NCI-H1694 (cell line): ENCODE data around the gene SKI.

ENCODE experiments used
- DNase-seq: peaks from one replicate; lab custom pipeline; 2025; lab: John Stamatoyannopoulos, UW

The SKI gene

DNA sequence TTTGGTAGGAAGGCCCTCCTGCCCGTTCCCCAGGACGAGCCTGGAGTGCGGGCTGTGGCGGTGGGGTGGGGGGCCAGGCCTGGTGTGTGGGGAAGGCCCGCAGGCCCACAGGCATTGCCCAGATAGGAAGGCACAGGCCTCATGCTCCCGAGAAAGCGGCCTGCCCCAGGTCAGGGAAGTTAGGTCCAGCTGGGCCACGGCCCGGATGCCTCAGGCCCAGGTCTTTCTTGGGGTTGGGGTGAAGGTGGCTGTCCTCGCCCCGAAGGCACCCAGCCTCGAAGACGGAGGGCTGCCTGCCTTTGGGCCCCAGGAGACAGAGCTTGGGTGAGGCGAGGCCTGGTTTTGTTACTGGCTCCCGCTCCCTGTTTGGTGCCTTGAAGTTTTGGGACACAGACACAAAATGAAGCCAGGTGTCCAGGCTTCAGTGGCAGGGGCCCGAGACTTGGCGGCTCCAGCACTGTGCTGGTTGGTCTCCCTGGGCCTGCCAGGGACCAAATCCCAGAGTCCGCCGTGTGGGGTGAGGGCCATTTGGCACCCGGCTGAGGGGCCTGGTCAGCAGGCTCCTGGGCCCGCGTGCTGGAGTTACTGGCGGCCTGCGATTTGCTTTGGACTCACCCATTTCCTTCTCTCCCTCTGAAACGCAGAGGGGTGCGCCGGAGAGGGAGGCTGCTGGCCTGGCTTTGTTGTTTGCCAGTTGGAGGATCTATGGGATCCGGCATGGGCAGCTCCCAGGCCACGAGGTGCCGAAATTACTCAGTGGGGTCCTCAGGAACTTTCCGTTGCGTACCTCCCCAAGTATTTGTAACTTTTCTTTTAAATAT, 2.0 kb downstream of the SKI start:
- DNase-seq: no peak

DNA sequence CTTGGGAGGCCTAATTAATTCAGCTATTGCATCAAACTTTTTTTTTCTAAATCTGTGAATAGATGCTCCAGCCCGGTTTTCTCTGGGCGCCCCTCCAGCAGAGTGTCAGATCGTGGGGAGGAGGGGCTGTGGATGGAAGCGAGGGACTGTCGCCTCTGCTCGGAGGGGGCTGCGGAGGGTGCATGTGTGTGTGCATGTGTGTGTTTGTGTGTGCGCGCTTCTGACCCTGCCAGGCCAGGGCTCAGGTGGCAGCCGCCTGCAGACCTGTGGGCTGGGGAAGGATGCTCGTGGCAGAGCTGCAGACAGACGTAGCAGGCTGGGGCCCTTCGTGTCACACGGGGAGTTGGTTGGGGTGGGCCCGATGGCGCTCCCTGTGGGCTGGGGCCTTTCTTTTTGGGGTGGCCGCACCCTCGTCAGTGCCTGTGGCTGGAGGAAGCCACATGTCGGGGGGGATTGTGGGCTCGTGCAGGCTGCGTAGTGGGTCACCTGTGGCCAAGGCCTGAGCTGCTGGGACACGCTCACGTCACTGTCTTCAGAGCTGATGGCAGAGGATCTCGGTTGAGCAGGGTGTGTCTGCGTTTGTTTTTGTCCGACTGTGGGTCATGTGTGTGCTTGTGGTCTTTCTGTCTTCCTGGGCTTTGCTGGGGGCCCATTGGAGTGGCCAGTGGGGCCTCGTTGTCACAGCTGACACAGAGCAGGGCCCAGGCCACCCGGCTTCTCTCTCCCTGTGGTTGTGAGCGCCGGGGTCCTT, 2.8 kb downstream of the SKI start:
- no peak for DNase-seq

DNA sequence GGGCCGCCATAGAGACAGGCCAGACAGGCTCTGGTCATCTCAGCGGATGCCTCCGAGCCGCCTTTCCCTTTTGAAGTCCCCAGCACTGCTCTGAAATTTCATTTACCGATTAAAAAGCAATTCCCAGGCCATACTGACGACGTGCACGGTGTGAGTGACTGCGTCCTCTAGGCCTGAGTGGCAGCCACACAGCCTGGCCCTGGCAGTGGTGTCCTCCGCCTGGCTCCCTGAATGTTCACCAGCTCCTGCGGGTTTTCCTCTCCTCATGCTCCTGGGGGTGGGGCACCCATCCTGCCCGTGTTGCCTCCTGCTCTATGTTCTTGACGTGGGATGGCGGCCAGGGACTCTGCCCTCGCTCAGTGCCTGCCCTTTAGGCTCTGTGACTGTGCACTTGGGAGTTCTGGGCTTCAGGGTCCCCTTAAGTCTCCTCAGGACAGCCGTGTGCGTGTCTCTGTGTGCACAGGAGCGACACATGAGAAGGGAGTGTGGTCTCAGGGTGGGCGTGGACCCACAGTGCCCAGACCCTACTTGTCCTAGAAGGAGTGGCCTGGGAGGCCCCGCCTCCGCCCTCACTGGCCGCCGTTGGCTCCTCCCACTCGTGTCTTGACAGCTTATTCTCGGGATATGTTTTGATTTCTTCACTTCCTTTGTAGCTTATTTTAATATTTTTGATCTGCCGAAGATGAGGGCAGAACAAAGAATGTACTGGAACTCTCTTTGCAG, 3.6 kb downstream of the SKI start:
- no peak for DNase-seq

DNA sequence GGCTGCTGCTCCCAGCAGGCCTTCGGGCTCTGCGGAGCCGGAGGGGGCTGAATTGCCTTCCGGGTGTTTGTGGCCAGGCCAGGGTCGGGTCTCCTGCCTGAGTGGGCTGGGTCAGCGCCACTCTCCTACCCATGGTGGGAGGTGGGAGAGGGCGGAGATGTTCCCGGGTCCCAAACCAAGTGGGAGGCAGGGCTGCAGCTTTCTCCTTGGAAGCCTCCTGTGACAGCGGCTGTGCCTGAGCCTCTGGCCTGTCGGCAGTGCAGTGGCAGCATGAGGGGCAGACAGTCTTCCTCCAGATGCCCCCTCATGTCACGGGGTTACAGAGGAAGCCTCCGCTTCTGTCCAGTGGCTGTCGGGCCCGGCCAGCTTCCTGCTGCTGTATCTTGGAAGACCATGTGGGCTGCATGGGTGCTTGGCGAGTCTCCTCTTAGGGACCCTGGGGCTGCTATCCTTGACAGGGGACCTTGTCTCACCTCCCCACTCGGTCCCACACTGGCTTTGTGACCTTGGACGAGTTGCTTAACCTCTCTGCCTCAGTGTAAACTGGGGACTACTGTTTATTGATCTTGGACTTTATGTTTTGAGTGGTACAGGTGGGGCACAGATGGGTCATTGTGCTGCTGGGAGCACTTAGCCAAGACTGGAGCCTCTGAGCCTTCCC, 4.3 kb downstream of the SKI start:
- DNase-seq: no peak

DNA sequence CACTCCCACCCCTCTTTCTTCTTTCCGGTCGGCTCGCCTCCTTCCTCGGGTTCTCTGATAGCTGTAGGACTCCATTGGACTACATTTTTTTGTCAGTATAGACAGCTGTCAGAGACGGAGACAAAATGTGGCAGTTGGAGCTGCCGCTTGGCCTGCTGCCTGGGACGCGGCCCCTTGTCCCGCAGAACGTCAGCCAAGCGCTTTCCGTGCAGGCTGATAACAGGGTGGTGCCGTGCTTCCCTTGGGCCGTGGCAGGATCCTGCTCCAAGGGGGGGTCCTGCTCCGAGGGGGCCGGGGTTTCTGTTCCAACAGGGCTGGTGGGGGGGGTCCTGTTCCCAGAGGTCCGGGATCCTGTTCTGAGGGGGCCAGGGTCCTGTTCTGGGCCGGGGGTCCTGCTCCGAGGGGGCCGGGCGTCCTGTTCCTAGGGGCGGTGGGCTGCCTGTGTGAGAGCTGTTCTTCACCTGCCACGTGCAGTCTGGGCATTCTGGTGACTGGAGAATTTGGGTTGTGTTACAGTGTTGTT, 4.9 kb downstream of the SKI start:
- peak; percentile 33 for DNase-seq

DNA sequence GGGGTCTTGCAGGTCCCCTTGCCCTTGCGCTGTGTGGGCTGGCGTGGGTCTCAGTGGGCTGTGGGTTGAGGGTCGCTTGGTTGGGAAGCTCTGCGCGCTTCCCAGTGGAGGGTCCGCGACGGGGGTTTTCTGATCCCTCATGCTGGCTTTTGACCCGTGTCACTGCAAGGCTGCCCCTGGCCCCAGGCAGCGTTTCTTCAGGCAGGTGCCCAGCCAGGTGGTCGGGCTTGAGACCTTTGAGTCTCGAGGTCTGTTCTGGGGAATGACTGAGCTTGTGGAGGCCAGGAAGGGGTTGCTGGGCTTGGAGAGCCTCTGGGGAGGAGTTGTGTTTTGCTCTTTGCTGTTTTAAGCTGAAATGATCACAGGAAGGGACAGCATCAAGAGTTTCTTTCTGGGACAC, 5.3 kb downstream of the SKI start:
- no peak for DNase-seq

DNA sequence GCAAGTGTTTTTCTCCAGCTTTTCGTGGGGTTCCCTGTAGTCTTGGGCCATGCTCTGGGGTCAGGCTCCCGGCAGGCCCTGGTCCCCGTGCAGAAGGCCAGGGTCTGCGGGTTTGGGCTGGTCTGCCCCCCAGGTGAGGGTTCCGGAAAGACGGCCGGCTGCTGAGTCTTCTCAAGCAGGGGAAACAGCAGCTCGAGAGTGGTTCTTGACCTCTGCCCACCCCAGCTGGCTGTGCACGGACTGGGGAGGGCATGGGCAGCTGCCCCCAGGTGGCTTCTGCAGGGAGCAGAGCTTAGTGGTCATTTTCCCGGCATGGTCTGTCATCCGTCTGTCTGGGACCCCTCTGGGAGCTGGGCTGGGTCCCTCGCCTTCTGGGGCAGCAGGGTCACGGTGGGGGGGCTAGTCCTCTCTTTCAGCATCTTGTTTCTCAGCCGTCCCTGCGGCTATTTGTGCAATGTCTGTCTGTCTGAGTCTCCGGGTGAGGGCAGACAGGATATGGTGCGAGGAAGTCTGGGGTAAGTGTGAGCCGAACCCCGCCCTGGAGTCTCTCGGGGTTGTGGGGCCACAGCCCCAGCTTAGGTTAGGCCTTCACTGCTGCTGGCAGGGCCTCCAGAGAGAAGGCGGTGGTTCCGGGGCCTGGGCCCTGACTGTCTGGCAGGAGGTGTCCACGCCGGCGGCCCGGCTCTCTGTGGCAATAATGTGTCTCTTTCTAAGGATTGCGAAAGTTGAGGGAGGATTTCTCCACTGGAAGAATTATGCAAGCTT, 6.1 kb downstream of the SKI start:
- no peak for DNase-seq

DNA sequence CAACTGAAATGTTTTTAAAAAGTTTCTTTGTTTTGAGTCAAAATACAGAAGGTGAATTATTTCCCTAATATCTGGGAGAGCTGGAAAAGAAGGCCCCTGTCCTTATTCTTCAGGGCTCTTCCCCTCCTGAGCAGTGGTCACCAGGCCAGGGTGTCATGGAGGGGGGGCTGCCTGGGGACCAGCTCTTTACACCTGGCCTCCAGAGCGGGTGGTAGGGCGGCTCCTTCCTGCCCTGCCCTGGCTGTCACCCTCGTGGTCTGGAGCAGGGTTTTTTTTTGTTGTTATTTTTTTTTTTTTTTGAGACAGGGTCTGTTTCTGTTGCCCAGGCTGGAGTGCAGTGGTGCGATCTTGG, 6.6 kb downstream of the SKI start:
- DNase-seq: no peak

DNA sequence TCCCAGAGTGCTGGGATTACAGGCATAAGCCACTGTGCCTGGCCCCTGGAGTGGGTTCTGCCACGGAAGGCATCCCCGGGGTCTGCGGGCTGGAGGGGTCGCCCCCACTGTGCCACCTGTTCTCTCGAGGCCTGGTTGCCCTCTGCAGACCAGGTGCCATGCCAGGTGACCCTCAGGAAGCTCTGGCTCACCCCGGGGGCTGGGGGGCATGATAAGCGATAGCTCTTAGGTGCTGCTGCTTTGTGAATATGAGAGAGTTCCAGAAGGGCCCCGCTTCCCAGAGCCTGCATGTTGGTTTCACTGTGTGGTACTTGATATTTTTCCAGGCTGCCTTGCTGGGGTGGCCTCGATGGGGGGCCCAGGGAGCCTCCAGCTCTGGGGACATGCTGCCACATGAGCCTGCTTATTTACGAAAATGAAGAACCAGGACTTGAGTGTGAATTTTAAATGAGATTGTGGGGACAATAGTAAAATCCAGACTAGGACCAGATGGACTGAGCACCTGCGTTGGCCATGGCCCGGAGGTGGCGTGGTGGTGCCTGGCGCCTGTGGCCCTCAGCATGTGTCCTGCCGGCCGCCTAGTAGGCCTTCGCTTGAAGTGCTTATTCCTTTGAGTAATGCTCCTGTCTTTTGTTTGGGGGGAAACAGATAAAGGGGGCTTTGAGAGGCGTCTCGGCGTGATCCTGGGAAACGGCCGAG, 7.3 kb downstream of the SKI start:
- DNase-seq: no peak

DNA sequence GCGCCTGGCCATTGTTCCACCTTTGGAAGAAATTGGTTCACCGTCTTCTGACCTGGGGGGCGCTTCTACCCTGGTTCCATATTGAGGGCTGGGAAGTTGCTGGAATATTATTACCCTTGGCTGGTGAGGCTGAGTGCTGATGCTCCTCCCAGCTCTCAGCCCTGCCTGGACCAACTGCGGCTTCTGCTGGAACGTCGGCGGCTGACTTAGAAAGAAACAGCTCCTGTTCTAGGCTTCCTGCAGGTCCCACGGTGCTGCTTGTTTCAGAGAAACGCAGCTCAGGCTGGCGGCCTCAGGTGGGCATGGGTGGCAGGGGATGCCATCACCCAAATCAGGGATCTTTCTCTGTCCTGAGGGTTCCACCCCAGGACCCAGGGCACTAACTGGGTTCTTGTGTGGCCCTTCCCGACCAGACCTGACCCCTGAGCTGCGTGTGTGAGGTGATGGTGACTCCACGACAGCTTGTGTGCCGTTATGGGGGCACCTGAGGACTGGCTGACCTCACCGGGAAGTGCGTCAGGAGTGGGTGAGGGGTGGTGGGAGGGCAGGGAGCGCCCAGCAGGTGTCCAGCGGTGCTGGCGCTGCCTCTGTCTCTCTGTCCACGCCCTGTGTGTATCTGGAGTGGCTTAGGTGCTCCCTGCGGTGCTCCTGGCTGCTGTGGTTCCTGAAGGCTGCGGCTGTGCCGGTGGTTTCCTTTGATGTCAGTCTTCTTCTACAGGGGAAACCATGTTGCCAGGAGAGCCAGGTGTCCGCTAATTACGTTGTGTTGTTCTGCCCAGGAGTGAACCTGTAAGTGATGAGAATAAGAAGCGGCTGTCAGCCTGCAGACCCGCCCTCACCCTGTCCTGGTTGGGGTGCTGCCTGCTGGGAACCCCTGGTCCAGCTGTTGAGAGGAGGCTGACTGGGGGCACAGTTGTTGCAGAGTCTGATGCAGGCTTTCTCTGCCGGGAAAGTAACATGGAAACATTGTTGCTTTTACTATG, 8.9 kb downstream of the SKI start:
- DNase-seq: no peak

DNA sequence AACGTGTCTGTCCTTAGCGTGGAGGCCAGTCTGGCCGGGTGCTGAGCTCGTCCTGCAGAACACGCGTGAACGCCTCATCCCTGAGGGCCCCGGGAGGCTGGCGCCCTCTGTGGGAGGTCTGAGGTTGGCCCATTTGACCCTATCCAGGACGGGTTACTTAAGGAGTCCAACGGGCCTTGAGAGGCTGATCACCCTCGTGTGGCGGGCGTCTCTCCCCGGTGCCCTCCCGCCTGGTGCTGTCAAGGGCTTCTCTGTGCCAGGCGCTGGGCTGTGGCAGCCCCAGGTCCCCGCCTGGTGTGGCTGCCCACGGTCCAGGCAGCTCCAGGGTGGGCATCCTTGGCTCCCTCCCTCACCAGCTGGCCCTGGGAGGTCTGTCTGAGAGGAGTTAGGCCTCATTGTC, 9.7 kb downstream of the SKI start:
- no peak for DNase-seq

DNA sequence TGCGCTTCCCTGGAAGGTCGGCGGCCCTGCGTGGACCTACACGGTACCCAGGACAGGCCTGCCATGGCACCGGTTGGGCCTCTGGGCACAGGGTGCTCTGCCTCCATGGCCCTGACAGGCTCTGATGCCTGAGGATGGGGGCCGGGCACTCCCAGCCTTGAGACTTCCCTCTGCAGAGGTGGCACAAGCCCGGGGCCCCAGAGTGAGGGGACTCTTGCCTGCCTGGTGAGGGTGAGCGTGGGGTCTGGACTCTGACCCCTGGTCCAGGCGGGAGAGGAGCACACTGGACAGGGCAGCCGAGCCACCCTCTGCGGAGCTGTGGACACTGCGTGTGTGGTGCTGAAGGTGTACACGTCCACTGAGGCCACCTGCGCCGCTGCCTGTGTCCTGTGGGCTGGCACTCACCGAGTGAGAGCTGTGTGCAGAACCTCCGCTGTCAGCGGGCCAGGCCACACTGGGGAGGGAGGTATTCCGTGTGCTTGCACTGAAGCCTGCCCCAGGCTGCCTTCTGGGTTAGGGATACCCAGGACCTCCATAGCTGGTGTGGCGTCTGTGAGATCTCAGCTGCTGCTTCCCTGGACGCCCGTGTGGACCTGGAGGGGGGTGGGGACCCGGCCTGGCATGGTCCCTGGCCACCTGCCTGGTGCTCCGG, 10.4 kb downstream of the SKI start:
- no peak for DNase-seq

DNA sequence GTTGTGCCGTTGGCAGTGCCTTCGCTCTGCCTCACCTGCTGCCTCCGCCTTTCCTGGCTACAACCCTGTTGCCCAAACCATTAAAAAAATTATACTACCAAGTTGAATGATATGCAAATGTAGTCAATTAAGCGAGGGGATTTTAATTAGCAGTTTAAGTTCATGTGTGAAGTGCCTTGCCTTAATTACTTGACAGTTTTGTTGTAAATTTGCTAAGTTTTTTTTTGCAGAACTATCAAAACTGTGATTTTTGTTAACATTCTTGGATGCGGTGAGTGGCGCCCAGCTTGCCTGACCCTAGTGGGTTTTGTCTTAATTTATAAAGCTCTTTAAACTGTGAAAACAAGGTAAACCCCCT, 10.9 kb downstream of the SKI start:
- DNase-seq: no peak

DNA sequence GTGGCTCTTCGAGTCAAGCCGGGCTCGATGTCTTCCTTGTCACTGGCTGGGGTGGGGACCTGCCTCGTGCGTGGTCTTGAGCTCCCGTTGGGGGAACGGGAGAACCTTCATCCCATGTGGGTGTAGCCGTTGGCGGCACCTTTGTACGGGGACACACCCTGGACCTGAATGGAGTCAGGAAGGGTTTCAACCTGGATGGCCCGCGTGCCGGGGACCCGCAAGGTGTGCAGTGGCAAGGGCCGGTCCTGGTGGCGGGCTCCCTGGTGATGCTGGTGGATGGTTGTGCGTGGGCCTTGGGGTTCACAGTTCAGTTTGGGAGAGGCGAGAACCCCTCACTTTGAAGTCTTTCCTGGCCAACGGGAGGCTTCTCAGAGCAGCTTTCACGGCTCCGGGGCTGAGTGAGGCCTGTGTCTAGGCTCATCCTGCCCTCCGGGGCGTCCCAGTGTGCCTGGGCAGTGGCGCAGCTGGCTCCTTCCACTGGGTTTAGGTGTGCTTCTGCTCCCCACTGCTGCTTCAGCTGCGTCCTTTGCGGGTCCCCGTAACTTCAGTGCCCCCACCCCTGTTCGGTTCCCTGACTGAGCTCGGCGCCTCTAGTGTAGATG, 11.4 kb downstream of the SKI start:
- DNase-seq: no peak

DNA sequence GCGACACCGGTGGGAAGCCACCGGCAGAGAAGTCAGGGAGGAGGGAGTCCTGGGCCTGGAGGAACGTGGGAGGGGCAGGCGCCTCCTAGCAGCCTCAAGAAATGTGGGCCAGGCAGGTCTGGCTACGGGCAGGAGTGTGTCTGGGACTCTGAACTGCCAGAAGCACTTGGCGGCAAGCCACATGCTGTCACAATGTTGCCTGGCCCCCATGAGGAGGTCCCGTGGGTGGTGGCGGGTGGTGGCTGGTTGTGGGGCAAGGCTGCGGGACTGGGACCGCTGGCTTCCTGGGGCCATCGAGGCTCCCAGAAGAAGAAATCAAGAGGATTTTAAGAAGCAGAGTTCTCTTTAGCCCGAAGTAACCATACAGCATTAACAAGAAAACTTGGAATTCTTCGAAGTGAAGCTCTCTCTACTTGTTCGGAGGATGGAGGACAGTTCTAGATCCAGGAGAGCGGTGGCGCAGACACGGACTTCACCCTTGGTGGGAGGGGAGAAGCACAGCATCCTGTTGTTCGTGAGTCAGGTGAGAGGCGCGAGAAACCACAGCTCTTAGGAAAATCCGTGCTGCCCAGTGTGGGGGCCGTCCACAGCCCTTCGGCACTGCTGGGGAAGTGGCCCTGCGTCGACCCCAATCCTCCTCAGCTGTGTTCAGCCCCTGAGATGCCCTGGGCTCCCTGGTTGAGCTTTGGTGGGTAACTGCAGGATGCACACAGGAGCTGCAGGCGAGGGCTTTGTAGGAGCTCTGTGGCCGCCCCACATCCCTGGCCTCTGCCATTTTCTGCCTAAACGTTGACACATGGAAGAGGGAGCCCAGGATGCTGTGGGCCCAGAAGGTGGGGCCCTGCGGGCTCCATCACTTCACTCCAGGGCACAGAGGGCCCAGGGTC, 12.4 kb downstream of the SKI start:
- no peak for DNase-seq

DNA sequence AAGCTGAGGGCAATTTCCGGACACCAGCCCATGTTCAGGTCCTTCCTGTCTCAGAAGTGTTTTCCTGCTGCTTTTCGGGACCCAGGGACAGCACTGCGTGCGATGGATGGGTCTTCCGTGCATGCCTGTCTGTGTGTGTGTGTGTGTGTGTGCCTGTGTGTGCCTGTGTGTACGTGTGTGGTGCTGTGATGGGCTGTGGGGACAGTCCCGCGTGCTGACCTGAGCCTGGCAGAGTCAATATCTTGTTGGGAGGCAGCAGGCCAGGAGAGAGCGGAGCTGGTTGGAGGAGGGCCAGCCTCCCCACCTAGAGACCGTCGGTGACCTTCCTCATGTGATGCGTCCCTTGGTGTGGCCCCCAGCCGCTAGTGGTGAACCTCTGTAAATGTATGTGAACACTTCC, 13.7 kb downstream of the SKI start:
- DNase-seq: no peak

DNA sequence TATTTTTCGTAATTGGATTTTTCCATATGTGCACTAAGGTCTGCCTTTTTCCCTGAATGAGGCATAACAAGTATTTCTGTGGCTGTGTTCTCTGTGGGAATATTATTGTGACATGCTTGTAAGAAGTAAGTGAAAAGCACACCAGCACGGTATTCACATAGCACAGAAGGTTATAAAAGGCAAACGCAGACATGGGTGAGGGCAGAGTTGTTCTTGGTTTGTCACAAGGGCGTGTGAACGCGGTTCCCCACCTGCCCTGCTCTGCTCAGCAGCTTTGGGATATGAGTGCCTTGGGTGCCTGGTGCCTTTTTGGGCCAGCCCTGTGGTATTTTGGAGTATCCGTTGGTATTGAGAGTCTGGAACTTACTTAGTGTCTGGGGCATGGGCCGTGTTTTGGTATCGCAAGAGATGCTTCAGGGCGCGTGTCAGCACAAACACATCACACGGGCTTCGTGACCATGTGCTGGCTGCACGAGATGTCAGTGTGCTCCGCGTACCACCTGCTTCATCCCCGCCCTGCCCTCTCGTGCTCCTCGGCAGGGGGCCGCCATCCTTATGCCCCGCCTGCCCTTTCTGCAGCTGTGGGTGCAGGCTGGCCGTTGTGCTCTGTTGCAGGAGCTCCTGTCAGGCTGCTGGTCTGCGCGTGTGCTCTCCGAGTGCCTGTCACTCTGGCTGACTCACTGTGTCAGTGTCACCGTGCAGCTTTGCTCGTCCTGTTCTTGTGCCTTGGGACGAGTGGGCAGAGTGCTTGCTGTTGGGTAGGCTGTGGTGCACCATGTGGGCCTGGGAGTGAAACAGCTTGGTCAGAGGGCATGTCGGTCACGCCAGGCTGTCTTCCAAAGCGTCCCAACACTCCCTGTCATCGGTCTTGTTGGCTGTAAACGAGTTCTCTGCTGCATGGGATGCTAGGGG, 15.0 kb downstream of the SKI start:
- DNase-seq: no peak
